KOPT-K1 (cell line): ENCODE results near the gene ZCCHC2.

Source experiments
- H3K27ac ChIP-seq: fragments of 200-600 bp; sonication (generic); 2 replicates; pipeline ENCODE4 v1.5.1; 2016; ENCODE audit warnings: antibody characterized with exemption, mild to moderate bottlenecking, low read depth, low read length; ENCODE audit not compliant: poor library complexity, severe bottlenecking
- H3K36me3 ChIP-seq: fragments of 200-600 bp; sonication (generic); 2 replicates; pipeline ENCODE4 v1.5.1; 2017; ENCODE audit warnings: antibody characterized with exemption, mild to moderate bottlenecking, low read length, moderate library complexity; ENCODE audit not compliant: insufficient read depth
- H3K9me3 ChIP-seq: fragments of 200-600 bp; sonication (generic); 2 replicates; pipeline ENCODE4 v1.5.1; 2017; ENCODE audit warnings: antibody characterized with exemption, low read length, mild to moderate bottlenecking; ENCODE audit not compliant: insufficient read depth, poor library complexity, severe bottlenecking

The ZCCHC2 gene

GRCh38 chr18:62523255-62523588 is 397 bp downstream of the ZCCHC2 start:
- H3K9me3 ChIP-seq, result no peaks in the 10 kb centered on the region
- H3K27ac ChIP-seq, result peak overlapping the region; percentile 67
- H3K36me3 ChIP-seq, result no peaks in the 10 kb centered on the region

- H3K36me3 ChIP-seq, result no peaks in the 10 kb centered on the region
- peak overlapping the region; percentile 67 for H3K27ac ChIP-seq
- no peaks in the 10 kb centered on the region for H3K9me3 ChIP-seq
Measured at GRCh38 chr18:62523631-62524439, 1.0 kb downstream of the ZCCHC2 start.

GRCh38 chr18:62524440-62525200 is 1.8 kb downstream of the ZCCHC2 start:
- Histone ChIP-seq H3K27ac (peak overlapping the region; percentile 67), H3K9me3 (no peaks in the 10 kb centered on the region), H3K36me3 (no peaks in the 10 kb centered on the region)

GRCh38 chr18:62525608-62526007 is 2.8 kb downstream of the ZCCHC2 start:
- H3K27ac ChIP-seq, result no peak overlapping the region
- H3K36me3 ChIP-seq, result no peaks in the 10 kb centered on the region
- no peaks in the 10 kb centered on the region for H3K9me3 ChIP-seq

- Histone ChIP-seq H3K9me3 (no peaks in the 10 kb centered on the region), H3K27ac (peak overlapping the region; percentile 75), H3K36me3 (no peaks in the 10 kb centered on the region)
Measured at GRCh38 chr18:62526098-62527025, 3.5 kb downstream of the ZCCHC2 start.

GRCh38 chr18:62529597-62529996 is 6.8 kb downstream of the ZCCHC2 start:
- no peaks in the 10 kb centered on the region for H3K9me3 ChIP-seq
- H3K36me3 ChIP-seq, result no peaks in the 10 kb centered on the region
- H3K27ac ChIP-seq, result no peak overlapping the region

DNA sequence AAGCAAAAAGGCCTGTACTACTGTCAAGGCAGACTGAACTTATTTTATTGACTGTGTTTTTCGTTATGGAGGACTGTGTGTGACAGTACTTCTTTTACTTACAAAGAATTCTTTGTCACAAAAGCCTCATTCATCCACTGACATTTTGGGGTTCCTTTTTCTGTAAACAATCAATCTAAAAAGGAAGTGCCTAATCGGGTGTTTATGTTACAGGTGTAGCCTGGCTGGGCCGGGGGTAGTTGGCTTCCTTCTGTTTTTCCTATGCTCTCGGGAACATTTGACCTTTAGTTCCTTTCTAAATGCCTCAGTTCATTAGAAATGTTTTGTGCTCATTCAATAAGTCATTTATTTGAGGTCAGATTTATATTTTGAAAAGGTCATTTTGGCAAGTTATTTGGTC is 8.3 kb downstream of the ZCCHC2 start:
- H3K36me3 ChIP-seq, result no peaks in the 10 kb centered on the region
- no peaks in the 10 kb centered on the region for H3K9me3 ChIP-seq
- H3K27ac ChIP-seq, result no peak overlapping the region

GRCh38 chr18:62531931-62532330 is 9.1 kb downstream of the ZCCHC2 start:
- Histone ChIP-seq H3K9me3 (no peaks in the 10 kb centered on the region), H3K27ac (no peak overlapping the region), H3K36me3 (no peaks in the 10 kb centered on the region)

- no peak overlapping the region for H3K27ac ChIP-seq
- H3K9me3 ChIP-seq, result no peaks in the 10 kb centered on the region
Measured at GRCh38 chr18:62536005-62536404, 13.2 kb downstream of the ZCCHC2 start.

GRCh38 chr18:62537042-62537894 is 14.4 kb downstream of the ZCCHC2 start:
- H3K9me3 ChIP-seq, result no peaks in the 10 kb centered on the region
- H3K36me3 ChIP-seq, result peaks cover 11% of the 10 kb centered on the region; the same call in 1 of the 2 replicates
- no peak overlapping the region for H3K27ac ChIP-seq

More at GRCh38 chr18:62536005-62536404, 13.2 kb downstream of the ZCCHC2 start:
- peaks cover 9% of the 10 kb centered on the region; the same call in 1 of the 2 replicates for H3K36me3 ChIP-seq

DNA sequence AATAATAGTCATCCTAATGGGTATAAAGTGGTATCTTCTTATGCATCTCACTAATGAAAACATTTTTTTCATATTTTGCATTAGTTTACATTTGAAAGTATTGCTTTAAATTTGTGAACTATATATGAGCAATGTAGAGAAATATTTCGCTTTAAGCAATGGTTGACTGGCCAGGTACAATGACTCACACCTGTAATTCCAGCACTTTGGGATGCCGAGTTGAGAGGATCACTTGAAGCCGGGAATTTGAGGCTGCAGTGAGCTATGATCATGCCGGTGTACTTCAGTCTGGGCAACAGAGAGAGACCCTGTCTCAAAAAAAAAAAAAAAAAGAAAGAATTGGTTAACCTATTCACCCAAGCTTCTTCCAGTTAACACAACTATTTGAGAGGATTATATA is 15.1 kb downstream of the ZCCHC2 start:
- Histone ChIP-seq H3K27ac (no peak overlapping the region), H3K36me3 (peaks cover 18% of the 10 kb centered on the region), H3K9me3 (no peaks in the 10 kb centered on the region)

DNA sequence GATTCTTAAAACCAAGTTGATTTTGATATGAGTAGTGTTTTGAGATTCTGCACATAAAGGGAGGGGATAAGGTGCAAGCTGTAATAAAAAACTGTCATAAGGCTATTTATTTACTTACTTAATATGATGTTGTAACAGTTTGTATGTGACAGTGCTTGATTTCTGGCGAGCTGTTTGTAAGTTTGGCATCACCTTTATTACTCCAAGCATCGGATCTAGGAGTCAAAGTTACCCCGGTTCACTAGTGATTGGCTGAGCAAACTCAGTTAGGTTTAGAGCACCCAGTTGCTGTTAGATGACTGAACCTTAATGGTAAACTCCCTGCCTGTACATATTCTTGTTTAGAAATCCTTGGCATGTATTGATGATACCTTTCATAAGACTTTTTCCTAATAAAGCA is 16.1 kb downstream of the ZCCHC2 start:
- Histone ChIP-seq H3K36me3 (peaks cover 27% of the 10 kb centered on the region), H3K9me3 (no peaks in the 10 kb centered on the region), H3K27ac (no peak overlapping the region)

- peaks cover 34% of the 10 kb centered on the region for H3K36me3 ChIP-seq
- H3K27ac ChIP-seq, result no peak overlapping the region
- no peaks in the 10 kb centered on the region for H3K9me3 ChIP-seq
Measured at GRCh38 chr18:62539284-62540165, 16.7 kb downstream of the ZCCHC2 start.
